HG03025 (cell line): ENCODE results near the gene WIPF3.

Experiments used
- ATAC-seq: cut with Tn5 transposase; IDR thresholded peaks from one replicate; pipeline ENCODE4 v1.9.1; 2021; ENCODE audit warnings: mild to moderate bottlenecking, moderate library complexity; ENCODE audit not compliant: unreplicated experiment, low FRiP score

WIPF3 gene

DNA sequence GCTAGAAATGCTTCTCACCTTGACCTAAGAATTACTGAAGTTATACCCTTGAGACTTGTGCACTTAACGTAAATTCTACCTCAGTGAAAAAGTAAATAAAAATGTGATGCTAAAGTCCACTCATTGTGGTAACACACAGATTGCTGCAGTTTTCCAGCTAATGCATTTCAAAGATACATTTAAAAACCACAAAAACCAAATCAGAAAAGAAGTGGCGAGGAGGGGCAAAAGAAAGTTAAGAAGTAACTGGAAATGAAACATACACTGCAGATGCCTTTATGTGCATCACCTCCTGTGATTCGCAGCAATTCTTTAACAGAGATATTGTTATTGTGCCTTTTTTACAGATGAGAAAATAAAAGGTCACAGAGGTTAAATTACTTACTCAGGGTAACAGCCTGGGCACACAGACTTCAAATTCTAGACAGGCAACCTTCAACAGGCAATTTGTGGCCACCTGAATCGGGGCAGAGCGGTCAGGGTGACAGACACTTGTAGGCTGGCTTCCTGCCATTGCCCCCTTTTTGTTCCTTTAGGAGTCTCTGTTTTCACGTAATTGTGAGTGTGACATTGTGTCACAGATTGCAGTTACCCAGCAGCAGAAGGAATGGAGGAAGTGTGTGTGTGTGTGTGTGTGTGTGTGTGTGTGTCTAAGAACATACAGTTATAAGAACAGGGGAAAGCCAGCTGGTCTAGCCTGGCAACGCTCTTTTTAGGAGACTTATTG lies 1.9 kb downstream of the WIPF3 start:
- no peak for ATAC-seq

DNA sequence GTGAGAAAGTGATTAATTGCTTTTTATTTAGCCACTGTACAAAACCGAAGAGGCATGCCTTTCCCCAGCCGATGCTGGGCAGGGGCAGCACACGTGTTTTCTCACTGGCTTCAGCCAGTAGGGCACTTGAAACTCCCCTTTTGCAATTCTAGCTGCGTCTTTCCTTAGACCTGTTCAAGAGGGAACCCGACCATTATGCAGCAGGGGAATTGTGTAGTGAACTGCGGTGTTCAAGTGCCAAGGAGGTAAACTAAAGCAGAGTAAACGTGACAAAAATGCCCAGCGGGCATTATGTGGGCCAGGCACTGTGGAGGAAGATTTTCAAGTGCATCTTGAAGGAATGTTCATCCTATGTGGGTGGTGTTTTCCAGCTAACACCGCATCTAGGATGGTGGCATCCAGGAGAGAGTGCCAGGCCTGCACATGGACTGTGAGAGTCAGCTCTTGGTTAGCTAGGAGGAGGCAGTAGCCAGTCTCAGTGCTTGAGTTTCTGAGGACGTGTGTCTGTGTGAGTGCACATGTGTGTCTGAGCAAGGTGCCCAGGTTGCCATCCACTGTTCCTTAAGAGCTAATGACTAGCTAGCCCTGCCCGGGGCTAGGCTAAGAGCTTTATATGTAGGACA lies 3.3 kb downstream of the WIPF3 start:
- no peak for ATAC-seq

DNA sequence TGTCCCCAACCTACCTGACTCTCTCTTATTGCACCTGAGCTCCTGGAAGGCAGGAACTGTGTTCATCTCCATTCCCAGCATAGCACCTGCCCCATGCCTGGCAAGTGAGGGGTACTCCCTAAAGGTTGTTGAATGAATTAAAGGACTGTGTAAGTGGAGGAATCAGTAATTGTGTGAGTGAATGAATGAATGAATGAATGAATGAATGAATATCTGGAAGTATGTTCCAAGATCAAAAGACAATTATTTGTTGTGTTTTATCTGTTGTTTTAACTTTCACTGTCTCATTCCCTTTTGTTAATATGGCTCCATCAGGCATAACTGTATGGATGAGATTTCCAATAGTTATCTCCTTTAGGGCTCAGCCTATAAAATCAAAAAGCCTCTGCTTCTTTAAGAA lies 4.0 kb downstream of the WIPF3 start:
- no peak for ATAC-seq

DNA sequence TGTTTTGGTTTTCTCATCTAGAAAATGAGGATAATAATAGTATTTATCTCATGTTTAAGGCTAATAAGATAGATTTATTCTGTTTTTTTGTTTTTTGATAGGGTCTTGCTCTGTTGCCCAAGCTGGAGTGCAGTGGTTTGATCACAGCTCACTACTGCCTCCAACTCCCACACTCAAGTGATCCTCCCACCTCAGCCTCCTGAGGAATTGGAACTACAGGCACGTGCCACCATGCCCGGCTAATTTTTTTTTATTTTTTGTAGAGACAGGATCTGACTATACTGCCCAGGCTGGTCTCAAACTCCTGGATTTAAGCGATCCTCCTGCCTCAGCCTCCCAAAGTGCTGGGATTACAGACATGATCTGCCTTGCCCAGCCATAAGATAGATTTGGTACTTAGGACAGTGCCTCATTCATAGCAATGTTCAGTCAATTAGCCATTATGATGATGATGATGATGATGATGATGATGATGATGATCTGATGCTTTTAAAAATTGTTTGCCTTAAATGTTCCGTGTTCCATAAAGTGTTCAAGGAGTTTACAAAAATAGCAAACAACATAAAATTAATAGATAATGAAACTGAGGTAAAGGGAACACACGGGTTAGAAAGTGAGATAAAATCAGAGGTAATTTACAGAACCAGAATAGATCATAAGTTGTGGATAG lies 4.6 kb downstream of the WIPF3 start:
- no peak for ATAC-seq

DNA sequence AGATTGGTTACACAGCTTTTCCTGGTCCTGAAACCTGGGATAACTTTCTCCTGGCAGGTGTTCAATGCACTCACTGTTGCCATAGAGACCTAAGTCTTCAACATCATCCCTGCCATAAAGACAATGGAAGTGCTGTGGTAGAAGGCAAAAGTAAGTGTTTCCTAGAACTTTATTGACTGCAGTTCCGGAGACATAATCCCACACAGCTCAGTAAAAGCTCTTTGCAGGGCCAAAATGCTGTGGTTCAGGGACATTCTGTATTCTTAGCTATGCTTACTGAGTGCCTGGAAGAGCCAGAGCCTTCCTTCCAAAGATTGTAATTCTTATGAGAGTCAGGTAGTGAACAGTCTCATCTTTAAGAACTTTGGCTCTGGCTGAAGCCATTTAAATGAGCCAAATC lies 5.3 kb downstream of the WIPF3 start:
- ATAC-seq: no peak

DNA sequence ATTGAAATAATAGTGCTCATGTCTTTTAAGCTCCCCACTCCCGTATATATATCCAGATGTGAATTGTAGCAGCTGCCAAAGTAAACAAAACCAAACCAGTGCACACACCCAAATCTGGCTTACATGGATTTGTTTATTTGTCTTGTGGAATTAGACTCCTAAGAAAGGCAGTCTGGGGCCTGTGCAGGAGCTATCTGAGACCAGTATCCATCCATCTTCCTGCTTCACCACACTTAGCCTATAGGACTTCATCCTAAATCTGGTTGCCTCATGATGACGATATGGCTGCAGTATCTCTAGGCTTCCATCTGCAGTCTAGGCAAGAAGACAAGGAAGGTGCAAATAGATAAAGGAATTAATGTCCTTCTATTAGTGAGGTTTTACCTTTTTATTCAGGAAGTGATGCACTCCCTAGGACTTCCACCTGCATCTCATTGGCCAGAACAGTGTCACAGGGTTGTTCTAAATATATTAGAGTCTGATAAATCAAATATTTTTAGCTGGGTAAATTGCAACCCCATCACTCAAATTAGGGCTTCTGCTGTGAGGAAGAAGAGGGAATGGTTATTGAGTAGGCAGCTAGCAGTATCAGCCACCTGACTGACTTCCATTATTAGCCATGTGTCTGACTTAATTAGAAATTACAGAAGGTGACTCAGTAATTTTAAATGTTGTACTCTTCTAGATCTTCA lies 6.0 kb downstream of the WIPF3 start:
- no peak for ATAC-seq

DNA sequence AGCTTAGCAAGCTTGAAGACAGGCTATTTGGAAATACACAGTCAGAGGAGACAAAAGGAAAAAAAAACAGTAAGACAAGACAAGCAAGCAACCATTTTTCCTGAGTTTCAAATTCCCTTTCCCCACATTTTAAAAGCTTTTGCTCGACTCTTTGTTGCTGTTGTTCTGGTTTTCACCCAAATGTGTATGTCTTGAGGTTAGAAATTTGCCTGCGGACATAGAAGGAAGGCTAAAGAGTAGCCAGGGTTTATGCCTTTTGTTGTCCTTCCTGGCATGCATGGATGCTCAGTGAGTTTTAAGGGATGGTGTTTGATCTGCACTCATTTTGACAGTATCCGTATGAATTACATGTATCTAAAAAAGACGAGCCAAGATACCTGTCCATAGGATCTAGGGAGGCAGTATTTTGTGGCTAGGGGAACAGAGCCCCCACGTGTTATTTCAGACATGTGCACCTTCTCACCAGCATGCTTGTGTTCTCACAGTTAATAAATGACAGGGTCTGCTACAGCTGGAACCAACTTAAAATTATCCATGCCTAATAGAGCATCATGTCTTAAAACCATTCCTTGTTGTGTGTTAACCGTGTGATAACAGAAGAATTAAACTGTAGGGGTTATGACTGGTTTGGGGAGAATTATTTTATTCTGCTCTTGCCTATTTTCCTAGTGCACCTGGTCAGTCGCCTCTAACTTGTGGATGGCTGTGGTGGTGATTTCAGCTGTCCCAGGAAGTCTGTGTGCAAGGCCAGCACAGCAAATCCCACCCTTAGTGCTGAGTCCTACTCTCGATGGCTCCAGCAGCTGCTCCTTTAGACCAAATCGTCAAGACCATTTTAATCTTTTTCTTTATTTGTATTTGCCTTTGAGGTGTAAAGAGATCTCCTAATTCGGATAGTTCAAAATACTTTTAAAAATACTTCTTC lies 9.1 kb downstream of the WIPF3 start:
- no peak for ATAC-seq

DNA sequence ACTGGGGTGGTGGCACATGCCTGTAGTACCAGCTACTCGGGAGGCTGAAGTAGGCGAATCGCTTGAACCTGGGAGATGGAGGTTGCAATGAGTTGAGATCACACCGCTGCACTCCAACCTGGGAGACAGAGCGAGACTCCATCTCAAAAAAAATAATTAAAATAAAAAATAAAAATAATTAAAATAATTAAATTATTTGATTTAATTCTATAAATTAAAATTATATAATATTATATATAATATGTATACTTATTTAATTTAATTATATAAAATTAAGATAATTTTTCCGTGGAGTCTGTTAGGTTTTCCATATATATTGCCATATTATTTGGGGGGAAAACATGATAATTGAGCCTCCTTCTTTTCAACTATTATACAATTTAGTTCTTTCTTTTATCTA lies 12.0 kb downstream of the WIPF3 start:
- no peak for ATAC-seq

DNA sequence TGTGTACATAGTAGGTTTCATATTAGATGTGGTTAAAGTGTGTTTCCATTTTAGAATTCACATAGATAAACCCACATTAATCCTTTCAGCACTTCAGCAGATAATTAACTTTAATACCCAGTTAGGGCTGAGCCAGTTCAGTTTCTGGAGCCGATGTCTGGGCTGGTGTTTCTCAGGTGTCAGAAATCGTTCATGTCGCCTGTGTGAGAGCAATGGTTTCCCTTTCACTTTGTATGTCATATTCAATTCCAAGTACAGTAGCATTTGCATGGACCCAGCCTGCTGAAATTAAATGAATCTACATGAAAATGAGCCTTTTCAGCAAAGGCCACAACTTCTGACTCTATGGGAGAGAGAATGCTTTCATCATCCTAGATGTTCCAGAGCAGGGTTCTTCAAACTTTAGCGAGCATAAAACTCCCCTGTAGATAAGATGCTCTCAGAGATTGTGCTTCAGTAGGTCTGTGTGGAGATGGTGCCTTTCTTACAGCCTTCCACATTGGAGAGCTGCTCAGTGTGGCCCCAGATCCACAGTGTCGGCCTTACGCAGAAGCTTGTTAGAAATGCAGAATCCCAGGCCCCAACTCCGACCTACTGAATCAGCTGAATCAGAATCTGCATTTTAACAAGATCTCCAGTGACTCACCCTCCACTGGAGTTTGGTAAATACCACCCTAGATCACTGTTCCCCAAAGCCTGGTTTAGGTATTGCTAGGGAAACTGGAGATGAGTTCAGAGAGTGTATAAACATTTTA lies 19.6 kb downstream of the WIPF3 start:
- ATAC-seq: peak; percentile 87

DNA sequence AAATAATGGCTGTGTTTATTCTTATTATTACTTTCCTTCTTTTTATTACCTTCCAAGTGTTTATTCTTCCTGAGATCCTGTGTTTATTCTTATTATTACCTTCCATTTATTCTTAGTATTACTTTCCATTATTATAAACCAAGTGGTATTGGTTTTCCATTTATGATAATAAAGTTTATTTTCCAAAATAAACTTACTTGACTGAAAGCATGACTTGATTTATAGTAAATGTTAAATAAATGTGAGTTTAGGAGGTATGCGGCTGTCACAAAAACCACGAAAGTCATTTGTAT lies 20.2 kb downstream of the WIPF3 start:
- ATAC-seq: no peak

DNA sequence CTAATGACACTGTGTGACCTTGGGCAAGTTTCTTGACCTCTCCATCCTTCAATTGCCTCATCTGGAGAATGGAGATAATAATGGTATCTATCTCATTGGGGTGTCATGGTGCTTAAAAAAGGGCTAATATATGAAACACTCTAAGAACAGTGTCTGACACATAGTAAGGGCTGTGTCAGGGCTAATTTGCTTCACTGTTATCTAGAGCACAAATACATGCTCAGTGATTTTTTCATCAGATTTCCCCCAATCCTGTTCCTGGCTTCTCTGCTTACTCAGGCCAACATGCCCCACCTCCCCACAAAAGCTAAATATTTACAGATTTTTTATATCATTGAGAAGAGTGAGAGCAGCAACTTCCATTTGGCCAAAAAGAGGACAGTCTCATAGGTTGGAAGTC lies 20.6 kb downstream of the WIPF3 start:
- ATAC-seq: no peak

DNA sequence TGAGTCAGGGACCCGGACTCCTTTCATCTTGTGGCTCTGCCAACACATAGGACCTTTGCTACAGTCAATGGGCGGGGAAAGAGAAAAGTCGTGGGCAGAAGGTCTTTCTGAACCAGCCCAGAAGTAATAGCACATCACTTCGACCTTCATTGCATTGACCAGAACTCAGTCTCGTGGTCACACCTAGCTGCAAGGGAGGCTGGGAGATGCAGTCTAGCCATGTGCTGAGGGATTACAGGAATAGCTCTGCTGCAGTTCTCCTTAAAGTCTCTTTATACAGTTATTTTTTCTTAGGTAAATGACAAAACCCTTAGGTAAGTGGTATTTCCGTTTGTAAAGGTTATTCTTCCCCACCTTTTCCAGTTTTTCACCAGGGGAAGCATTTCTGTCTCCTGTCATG lies 25.4 kb downstream of the WIPF3 start:
- no peak for ATAC-seq

DNA sequence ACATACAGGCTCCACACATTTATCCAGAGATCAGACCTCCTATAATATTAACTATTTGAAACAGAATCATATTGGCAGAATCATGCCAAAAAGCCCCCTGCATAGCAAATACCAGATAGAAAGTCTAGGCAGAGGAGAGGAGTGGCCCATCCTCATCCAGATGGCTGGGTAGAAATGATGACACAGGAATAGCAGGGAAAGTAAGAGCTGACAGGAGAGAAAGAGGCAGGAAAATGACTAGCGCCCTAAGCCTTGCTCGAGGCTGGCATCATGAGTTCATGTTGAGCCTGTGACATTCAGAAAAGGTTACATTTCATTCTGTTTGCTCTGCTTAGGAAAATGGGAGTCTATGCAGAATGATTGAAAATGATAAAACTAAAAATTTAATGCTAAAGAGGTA lies 27.6 kb downstream of the WIPF3 start:
- ATAC-seq: no peak

DNA sequence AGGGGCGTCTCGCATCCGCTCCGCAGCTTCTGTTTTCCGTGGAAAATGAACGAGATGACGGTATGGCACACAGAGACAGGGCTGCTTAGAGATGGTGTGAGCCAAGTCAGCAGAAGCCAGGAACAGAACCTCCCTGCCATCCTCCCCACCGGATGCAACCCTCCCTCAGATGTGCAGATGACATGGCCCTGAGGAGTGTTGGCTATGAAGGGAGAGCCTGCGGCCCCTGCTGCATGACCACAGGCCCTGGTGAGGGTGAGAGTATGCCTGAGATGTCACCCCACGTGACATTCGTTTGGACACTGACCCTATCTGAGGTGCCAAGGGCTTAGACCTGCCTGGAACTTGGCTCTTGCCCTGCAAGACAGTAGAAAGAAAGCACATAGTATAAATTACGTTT lies 29.4 kb downstream of the WIPF3 start:
- ATAC-seq: no peak

DNA sequence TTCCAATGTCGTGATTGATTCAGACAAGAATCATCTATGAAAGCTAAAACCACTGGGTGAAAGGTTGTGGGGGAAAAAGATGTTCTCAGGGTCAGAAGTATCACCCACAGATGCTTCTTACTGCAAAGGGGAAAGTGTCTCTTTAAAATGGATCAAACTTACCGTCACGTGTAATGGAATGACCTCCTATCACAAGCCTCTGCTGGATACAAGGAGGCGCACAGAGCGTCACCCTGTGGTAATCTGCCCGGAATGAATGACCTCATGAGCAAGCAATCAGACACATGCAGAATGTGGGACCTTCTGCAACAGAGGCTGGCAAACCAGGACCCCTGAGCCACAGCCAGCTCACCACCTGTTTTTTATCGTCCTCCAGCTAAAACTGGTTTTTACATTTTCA lies 33.0 kb downstream of the WIPF3 start:
- ATAC-seq: no peak

DNA sequence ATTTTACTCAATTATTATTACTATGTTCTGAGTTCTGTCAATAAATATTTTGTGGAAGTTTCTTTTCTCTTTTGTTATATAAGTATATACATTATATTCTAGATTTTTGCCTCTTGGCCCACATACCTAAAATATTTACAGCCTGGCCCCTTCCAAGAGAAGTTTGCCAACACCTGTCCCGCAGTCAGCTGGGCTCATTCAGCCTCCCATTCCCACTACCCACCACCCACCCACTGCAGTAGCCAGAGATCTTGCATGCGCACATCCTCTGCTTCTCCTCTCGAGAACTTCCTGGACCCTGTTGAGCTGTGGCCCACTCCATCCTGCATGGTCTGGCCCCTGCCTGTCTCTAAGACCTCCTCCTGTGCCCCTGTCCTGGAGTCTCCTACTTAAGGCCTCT lies 33.6 kb downstream of the WIPF3 start:
- no peak for ATAC-seq

DNA sequence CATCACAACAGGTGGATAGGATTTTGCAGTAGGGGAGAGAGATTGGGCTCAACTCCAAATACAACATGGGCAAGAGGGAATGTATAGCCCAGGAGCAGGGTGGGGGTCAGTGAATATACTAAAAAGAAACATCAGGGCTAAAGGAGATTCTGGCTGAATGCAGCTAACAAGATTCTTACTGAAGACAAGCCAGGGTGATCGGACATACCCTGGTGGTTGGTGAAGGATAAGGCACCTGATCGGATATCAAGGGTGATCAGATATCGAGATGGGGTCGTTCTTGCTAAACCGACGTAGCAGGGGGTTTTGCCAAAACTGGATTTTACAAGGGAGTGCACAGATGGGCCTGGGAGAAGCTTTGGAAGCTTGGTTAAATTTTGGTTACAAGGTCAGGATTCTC lies 34.4 kb downstream of the WIPF3 start:
- no peak for ATAC-seq

DNA sequence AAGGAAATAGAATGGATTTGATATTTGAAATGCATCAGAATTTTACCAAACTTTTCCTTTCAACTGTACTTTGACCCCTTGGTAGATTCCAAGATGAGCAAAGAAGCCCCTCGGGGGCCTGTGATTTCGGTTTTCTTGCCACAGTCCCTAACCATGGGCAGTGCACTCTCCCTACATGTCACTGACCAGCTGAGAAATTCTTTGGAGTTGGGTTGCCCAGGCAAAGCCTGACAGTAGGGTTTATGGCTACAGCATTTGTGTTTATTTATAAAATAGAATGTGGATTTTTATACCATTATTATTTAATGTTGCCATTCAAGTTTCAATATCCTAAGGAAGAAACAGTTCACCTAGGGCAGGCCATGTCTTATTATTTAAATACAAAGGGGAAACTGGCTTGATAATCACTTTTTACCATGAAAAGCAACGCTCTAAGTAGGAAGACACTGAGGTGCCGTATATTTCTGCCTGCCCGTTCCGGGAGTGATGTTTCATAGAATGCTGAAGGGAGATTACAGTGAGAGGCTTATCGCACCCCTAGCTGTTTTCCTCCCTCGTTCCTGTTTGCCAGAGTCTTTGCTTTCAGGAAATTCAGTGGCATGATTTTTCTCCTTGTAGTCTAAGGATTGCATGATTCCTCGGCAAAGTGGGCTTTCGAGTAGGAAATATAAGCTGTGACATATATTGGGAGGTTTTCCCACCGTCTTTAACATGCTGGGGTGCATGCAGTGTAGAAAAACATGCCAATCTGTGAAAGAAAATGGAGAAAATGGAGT lies 35.8 kb downstream of the WIPF3 start:
- no peak for ATAC-seq

DNA sequence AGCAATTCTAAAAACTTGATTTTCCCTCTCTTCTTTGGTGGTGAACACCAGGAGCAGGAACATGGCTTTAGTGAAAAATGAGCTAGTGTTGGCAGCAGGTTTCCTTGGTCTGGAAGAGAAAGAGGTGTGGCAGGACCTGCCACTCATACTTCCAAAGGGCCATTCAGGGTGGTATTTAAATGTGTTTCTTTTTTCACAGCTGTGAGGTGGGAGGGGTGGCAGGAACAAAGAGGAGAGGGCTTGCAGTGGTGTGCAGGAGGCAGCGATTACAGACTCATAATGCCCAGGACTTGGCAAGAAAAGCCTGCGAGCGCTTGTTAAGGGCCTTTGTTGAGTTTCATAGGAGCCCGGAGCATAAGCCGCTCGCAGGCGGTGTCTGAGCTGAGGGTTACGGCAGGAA lies 36.8 kb downstream of the WIPF3 start:
- ATAC-seq: no peak
